Glomerular visceral epithelial cell (primary cell): ENCODE results near the gene AUTS2.

Experiments
- DNase-seq: peaks from one replicate; pipeline ENCODE4 v3.0.0-alpha.2; 2016; ENCODE audit errors: extremely low spot score

AUTS2 gene

DNA sequence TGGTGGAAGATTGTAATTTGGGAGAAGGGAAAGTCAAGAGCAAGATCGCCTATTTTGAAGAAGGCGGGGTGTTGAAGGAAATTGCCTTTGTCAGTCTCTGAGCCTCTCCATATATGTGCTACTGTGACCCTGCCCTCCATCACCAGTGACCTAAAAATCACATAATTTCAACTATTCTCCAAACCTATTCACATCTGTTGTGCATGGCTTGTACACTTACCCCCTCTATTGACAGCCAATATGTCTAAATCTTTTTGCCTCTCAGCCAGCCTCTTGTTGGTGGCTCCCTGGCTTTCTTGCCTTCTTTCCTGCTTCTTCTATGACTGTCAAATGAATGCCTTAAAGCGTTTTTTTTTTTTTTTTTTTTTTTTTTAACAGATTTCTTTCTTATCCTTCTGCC, 295.6 kb downstream of the AUTS2 start:
- no peak for DNase-seq

- no peak for DNase-seq
These were observed 297.2 kb downstream of the AUTS2 start for GRCh38 chr7:69895446-69895845.

DNA sequence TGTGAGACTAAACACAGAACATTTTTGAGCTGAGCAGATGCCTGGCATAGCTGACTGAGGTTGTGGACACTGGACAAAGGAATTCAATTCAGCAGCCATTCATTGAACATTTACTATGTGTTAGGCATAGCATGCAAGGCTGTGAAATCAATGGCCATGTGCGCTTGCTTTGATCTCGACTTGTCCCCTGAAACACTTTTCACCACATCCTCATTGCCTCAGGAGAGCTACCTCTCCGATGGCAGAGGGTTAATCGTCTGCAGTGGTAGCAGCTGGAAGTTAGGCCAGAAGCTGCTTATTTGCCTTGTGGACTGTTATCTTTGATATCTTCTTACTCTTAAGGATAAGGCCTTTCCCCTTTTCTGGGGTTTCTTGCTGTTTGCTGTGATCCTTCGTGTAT, 297.8 kb downstream of the AUTS2 start:
- no peak for DNase-seq

DNA sequence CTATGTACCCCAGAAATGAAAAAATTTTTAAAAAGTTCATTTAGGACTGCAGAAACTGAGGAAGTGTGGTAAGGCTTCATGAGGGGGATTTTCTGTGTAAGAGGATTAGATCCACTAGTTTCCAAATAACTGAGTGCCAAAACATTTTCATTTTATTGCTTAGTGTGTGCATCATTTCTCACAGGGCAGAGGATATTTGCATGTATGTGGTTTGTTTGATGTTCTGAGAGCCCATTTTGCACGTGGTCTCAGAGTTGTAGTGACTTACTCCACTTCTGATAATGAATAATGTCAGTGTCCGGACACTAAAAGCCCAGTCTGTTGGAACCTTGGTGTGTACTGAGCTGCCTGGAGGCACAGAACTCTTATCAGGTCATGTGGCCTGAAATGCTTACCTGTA, 299.9 kb downstream of the AUTS2 start:
- no peak for DNase-seq

DNA sequence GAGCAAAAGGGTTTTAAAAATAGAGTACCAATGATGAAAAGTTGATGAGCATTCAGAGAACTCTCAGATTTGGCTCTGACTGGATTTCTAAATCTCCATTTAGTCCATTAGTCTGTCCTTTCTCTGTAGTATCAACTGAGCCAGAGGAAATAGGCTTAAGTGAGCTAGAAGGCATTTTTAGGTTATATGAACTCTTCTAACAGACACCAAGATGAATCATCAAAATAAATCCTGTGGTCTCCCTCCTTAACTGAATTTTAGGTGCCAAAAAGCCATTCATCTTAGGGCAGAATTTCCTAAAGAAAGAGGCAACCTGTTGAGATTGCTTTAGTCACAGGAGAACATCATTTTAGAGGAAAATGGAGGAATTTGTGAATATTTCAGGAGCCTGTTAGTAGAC, 305.1 kb downstream of the AUTS2 start:
- no peak for DNase-seq

- DNase-seq, result no peak
These were observed 308.2 kb downstream of the AUTS2 start for GRCh38 chr7:69906283-69906995.

GRCh38 chr7:69907720-69908119, 309.4 kb downstream of the AUTS2 start:
- DNase-seq, result no peak

DNA sequence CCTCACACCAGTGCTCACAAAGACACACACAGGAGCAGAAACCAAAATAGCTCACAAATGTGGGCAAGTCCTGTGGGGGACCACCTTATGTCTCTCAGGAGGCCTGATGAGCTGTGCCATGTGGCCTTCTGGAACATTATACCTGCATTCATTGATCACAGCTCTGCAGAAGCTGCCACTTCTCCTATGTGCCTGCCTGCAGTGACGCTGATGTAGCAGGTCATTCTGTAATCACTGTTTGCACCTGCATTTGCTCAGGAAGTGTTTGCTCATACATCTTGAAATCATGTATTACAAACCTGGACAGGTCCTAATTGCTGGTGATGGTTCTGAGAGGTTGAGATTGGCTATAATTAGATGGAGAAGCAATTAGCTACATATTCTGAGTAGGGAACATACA, 310.2 kb downstream of the AUTS2 start:
- DNase-seq, result no peak

DNA sequence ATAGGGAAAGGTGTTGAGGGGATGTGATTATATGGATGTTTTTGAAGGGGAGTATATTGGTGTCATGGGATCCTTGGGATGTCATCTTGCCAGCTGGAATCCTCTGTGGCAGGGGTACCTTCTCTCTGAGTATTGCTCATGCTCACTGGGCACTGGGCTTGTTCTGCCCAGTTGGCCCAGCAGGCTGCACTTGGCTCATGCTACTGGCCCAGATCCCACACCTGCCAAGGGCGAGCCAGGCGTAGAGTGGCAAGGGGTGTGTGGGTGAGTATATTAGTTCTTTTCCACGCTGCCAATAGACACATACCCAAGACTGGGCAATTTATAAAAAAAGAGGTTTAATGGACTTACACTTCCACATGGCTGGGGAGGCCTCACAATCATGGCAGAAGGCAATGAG, 311.9 kb downstream of the AUTS2 start:
- no peak for DNase-seq

- DNase-seq, result no peak
These were observed 313.1 kb downstream of the AUTS2 start for GRCh38 chr7:69911337-69911736.

- DNase-seq, result no peak
These were observed 313.9 kb downstream of the AUTS2 start for GRCh38 chr7:69912141-69912540.

DNA sequence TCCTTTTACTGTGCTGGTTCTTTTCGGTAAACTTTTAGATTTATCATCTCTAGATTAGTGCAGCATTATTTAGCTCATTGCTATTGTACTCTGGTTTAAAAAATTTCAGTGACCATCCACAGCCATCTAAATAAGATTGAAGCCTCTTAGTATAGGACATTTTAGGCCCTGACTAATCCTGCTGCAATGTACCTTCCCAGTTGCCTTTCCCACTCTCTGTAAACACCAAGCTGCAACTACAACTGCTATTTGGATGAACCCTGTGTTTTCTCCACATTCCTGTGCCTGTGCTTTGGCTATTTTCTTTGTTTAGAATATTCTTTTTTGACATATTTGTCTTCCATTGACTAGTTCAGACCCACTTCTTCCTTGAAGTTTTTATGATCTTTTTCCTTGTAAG, 314.6 kb downstream of the AUTS2 start:
- DNase-seq, result no peak

DNA sequence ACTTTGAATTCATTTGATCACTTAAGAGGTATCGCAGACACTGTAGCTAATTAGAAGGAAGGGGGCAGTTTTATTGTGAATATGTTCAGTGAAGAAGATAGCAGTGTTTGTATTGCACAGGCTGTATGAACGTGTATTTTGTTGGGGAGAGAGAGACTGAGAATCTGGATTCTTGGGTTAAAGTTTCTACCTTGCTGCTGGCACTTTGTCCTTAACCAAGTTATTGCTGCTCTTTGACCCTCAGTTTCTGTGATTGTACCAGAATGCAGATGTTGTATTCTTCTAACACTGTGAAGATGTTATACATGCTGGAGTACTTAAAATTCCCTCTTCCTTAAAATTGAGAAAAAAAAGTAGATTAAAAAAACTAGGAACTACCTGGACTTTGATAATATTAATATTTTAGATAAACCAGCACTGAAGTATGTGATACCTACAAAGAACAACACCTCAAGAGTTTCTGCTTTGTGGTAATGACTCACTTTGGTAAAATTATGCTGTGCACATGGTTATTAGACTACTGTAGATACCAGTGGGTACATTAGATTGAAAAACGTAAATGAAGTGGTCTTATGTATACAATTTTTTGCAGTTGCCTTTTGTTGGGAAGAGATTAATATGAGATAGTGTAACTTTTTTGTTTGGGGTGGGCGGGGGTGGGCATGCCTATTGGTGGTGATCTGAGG, 321.3 kb downstream of the AUTS2 start:
- no peak for DNase-seq

GRCh38 chr7:69920797-69921196, 322.5 kb downstream of the AUTS2 start:
- no peak for DNase-seq

- DNase-seq, result no peak
These were observed 323.9 kb downstream of the AUTS2 start for GRCh38 chr7:69922026-69922803.

DNA sequence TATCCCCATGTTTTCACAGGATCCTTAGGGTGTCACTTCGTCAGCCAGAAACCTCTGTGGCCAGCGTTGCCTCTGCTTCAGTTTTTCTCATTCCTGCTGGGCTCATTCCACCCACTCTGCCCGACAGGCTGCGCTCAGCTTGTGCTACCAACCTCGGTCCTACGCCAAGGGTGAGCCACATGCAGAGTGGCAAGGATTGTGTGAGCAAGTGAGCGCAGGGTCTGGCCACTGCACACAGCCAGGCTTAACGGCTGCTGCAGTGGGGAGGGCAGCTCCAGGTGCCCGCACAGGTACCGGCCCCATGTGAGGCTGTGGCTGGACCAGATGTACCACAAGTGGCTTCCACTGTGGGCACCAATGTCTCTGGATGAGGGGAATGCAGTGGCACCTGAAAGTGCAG, 329.2 kb downstream of the AUTS2 start:
- no peak for DNase-seq

GRCh38 chr7:69928621-69929020, 330.3 kb downstream of the AUTS2 start:
- no peak for DNase-seq

DNA sequence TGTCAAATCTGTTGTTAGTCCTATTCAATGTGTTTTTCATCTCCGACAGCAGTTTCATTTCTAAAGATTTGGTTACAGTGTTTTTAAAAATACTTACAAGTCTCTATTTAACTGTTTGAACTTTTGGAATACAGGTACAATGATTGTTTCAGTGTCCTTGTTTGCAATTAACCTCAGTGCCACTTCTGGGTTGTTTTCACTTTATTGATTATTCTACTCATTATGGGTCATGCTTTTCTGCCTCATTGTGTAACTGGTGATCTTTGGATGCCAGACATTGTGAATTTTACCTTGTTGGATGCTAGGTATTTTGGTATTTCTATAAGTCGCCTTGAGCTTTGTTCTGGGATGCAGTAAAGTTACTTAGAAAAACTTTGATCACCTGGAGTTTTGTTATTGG, 331.3 kb downstream of the AUTS2 start:
- DNase-seq, result no peak

DNA sequence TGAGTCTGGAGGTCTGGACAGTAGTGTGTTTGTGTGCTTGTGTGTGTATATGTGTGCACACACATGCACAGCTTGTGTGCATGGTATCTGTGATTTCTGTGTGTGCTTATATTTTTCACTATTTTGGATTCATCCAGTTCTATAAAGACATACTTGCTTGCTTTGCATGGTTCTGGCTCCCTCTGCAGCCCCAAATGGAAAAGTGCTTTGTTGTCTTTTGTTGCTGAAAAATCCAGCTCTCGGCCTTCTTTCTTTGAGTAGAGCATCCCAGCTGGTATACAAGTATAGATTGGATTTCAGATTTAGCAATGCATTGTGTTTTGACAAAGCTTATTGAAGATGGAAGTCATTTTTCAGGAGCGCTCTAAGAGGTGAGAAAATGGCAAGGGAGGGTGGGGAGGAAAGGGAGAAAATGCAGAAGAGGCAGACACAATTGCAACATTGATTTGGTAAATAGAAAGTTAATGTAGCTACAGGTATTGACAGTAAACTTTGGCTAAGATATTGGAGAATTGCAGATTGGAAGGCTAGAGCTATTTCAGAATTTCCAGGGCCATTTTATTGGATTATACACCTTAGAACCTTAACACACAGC, 333.9 kb downstream of the AUTS2 start:
- DNase-seq, result no peak

- DNase-seq, result no peak
These were observed 336.0 kb downstream of the AUTS2 start for GRCh38 chr7:69934144-69934903.

- no peak for DNase-seq
These were observed 336.8 kb downstream of the AUTS2 start for GRCh38 chr7:69935107-69935506.

- DNase-seq, result no peak
These were observed 338.8 kb downstream of the AUTS2 start for GRCh38 chr7:69937097-69937496.
